Ovary (tissue), 3 donors: ENCODE data around the gene LRCH3.

Experiments used
- CTCF ChIP-seq, 3 donors: fragments of 450-650 bp in 2 of 3; fragments of 200-600 bp in 1 of 3; IDR thresholded peaks; one replicate each; pipeline versions ENCODE4 v1.5.1 to v1.8.0; 2016 to 2022; ENCODE audit warnings: antibody characterized with exemption in 3 of 3, mild to moderate bottlenecking in 1 of 3
- EP300 ChIP-seq: sonication (generic); formaldehyde crosslinking; IDR thresholded peaks from one replicate; pipeline ENCODE4 v1.6.1; 2017; ENCODE audit warnings: antibody characterized with exemption
- donor health status: DM: no; HTN: no; CAD: no.

GRCh38 chr3:197877902-197878301, 86.8 kb downstream of the LRCH3 start:
- no peak for TF ChIP-seq EP300
- no peak for TF ChIP-seq CTCF (IDR thresholded peaks at IDR 0.05)
